CD4-positive, alpha-beta T cell (primary cell): ENCODE data around the gene FOCAD. TPM values are rescaled to one million over a fixed set of nuclear protein-coding genes. Genes with fewer than 3 reads are reported as not detected.
"Not testable (repeated sequence)": the region's sequence is repeated elsewhere in the genome, so short reads cannot be mapped to it uniquely, and the experiment has no call there.

Source experiments
- ATAC-seq: fragments of 200-7000 bp; cut with Tn5 transposase; one replicate; pipeline ENCODE4 v1.10.0; 2022; ENCODE audit warnings: mild to moderate bottlenecking; ENCODE audit not compliant: poor library complexity
- CTCF ChIA-PET: fragments of 350-600 bp; sonication (Branson Sonifier 250); formaldehyde crosslinking; loops from one replicate; lab custom pipeline; 2021; ENCODE audit warnings: antibody characterized with exemption, inconsistent platforms; lab: Charles Lee
- POLR2A ChIA-PET: fragments of 350-600 bp; sonication (Branson Sonifier 250); formaldehyde crosslinking; loops from one replicate; lab custom pipeline; 2021; ENCODE audit warnings: antibody characterized with exemption, inconsistent platforms; lab: Charles Lee
- DNase-seq, 14 experiments: peaks; one replicate each; pipeline ENCODE4 v3.0.0-alpha.2; 2013 to 2020; ENCODE audit warnings: mixed read lengths in 2 of 14
- H3K27ac ChIP-seq, 2 donors: one replicate each; pipeline versions ENCODE4 v1.5.1 to v1.7.0; 2013; ENCODE audit warnings: low read length in 2 of 2, low read depth in 1 of 2, mild to moderate bottlenecking in 1 of 2
- H3K27me3 ChIP-seq, 2 experiments: 1 replicate in 1 of 2; 2 replicates in 1 of 2; pipeline versions ENCODE4 v1.6.1 to v1.7.0; 2013; ENCODE audit warnings: low read length in 2 of 2, control low read depth in 1 of 2, mild to moderate bottlenecking in 1 of 2, moderate library complexity in 1 of 2; ENCODE audit not compliant: insufficient read depth in 2 of 2, control insufficient read depth in 1 of 2
- H3K36me3 ChIP-seq: one replicate; pipeline ENCODE4 v1.6.1; 2013; ENCODE audit warnings: low read length, control low read depth; ENCODE audit not compliant: insufficient read depth
- H3K4me1 ChIP-seq: one replicate; pipeline ENCODE4 v1.6.1; 2013; ENCODE audit warnings: low read length, control low read depth; ENCODE audit not compliant: insufficient read depth
- H3K4me3 ChIP-seq: one replicate; pipeline ENCODE4 v1.5.1; 2013; ENCODE audit warnings: mild to moderate bottlenecking, low read length, moderate library complexity
- H3K9me3 ChIP-seq, 2 experiments: 1 replicate in 1 of 2; 2 replicates in 1 of 2; pipeline versions ENCODE4 v1.6.1 to v1.7.0; 2013; ENCODE audit warnings: low read length in 2 of 2, mild to moderate bottlenecking in 2 of 2, control low read depth in 1 of 2, moderate library complexity in 1 of 2; ENCODE audit not compliant: control insufficient read depth in 1 of 2, insufficient read depth in 1 of 2
- H3K27ac Mint-ChIP-seq: one replicate; pipeline ENCODE4 v1.8.0; 2020; ENCODE audit warnings: mixed read lengths
- H3K27me3 Mint-ChIP-seq: one replicate; pipeline ENCODE4 v1.8.0; 2021; ENCODE audit warnings: mixed read lengths
- H3K36me3 Mint-ChIP-seq: one replicate; pipeline ENCODE4 v1.8.0; 2021; ENCODE audit warnings: low read depth, mixed read lengths
- H3K4me1 Mint-ChIP-seq: one replicate; pipeline ENCODE4 v1.8.0; 2021; ENCODE audit warnings: low read depth, mixed read lengths
- H3K4me3 Mint-ChIP-seq: one replicate; pipeline ENCODE4 v1.8.0; 2020; ENCODE audit warnings: mild to moderate bottlenecking, mixed read lengths
- H3K9me3 Mint-ChIP-seq: one replicate; pipeline ENCODE4 v1.8.0; 2020; ENCODE audit warnings: mixed read lengths
- intact Hi-C, 2 experiments: fragments of 100-400 bp; cut with DNase I in 1 of 2; cut with micrococcal nuclease in 1 of 2; formaldehyde crosslinking; loops; one replicate each; pipeline versions ENCODE4 v1.15.1 to v1.9.0; 2023 to 2025; cut with DNase I, micrococcal nuclease
- total RNA-seq, 174 experiments: library from RNA in 2 of 174; stranded (reverse) in 2 of 174; gene quantifications; one replicate each; pipeline ENCODE4 v1.2.3 and lab custom pipeline; 2021 to 2026
- TF ChIP-seq, protein P1 (sequence below): fragments of 200-600 bp; IDR thresholded peaks from one replicate; pipeline ENCODE4 v1.8.0; 2022; ENCODE audit warnings: antibody characterized with exemption, mild to moderate bottlenecking

FOCAD gene
- total RNA-seq, 2 experiments from 2014 or later: 12.4 to 14.1 TPM

DNA sequence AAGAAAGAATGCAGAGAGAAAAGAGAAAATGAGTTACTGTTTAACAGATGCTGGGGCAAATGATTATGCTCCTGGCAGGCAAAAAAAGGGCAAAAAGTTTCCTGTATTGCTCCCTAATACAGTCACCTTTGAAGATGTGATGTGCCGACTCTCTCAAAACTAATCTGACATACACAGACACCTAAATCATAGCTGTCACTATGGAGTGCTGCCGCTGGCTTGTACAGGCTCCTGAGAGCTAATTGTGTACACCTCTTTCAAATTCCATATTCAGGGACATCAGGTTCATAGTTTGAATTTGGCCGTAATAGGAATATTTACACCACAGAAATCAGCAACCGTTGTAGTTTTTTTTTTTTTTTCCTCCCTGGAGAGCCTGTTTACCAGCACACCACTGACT is 12.4 kb upstream of the FOCAD start:
- Mint-ChIP-seq H3K36me3 (no peaks in the 10 kb centered on the region), H3K9me3 (no peaks in the 10 kb centered on the region), H3K4me1 (no peaks in the 10 kb centered on the region), H3K27ac (no peak overlapping the region), H3K27me3 (no peaks in the 10 kb centered on the region), H3K4me3 (no peak overlapping the region)
- Histone ChIP-seq H3K27me3 (no peaks in the 10 kb centered on the region), H3K4me3 (no peak overlapping the region), H3K27ac (no peak overlapping the region), H3K4me1 (no peaks in the 10 kb centered on the region), H3K9me3 (no peaks in the 10 kb centered on the region), H3K36me3 (peaks cover 3% of the 10 kb centered on the region)
- TF ChIP-seq, protein P1, sequence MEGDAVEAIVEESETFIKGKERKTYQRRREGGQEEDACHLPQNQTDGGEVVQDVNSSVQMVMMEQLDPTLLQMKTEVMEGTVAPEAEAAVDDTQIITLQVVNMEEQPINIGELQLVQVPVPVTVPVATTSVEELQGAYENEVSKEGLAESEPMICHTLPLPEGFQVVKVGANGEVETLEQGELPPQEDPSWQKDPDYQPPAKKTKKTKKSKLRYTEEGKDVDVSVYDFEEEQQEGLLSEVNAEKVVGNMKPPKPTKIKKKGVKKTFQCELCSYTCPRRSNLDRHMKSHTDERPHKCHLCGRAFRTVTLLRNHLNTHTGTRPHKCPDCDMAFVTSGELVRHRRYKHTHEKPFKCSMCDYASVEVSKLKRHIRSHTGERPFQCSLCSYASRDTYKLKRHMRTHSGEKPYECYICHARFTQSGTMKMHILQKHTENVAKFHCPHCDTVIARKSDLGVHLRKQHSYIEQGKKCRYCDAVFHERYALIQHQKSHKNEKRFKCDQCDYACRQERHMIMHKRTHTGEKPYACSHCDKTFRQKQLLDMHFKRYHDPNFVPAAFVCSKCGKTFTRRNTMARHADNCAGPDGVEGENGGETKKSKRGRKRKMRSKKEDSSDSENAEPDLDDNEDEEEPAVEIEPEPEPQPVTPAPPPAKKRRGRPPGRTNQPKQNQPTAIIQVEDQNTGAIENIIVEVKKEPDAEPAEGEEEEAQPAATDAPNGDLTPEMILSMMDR: no peak
- POLR2A ChIA-PET: interaction anchor here (1.0 kb wide), 1 partner anchor 13 kb away, joined by 3 read pairs; the partner anchor contains the start of gene FOCAD
- ATAC-seq (no peak), DNase-seq (no peak)
- CTCF ChIA-PET: no interaction called here
- intact Hi-C loops: no loop called here

DNA sequence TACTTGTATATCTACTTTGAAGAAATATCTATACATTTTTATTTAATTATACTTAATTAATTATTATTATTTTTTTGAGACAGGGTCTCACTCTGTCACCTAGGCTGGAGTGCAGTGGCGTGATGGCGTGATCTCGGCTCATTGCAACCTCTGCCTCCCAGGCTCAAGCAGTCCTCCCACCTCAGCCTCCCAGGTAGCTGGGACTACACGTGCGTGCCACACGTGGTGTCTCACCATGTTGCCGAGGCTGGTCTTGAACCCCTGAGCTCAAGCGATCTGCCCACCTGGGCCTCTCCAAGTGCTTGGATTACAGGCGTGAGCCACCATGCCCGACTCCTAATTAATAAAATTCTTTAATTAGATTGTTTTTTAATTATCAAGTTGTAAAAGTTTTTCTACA is 10.5 kb upstream of the FOCAD start:
- H3K27ac ChIP-seq, intact Hi-C loops, H3K36me3 Mint-ChIP-seq, ATAC-seq, H3K27ac Mint-ChIP-seq, H3K4me1 ChIP-seq, H3K36me3 ChIP-seq, H3K9me3 Mint-ChIP-seq, H3K4me3 Mint-ChIP-seq, H3K27me3 Mint-ChIP-seq, H3K4me3 ChIP-seq, DNase-seq, H3K9me3 ChIP-seq, H3K4me1 Mint-ChIP-seq, H3K27me3 ChIP-seq: not testable (repeated sequence)
- CTCF ChIA-PET: interaction anchor here (0.6 to 1.2 kb wide), 2 partner anchors 10 to 148 kb away, joined by 3 read pairs; no protein-coding TSS in a partner anchor
- POLR2A ChIA-PET: interaction anchor here (0.6 to 2.2 kb wide), 4 partner anchors 10 to 626 kb away, joined by 3 to 6 read pairs (median 4); partner anchors contain the start of gene FOCAD

DNA sequence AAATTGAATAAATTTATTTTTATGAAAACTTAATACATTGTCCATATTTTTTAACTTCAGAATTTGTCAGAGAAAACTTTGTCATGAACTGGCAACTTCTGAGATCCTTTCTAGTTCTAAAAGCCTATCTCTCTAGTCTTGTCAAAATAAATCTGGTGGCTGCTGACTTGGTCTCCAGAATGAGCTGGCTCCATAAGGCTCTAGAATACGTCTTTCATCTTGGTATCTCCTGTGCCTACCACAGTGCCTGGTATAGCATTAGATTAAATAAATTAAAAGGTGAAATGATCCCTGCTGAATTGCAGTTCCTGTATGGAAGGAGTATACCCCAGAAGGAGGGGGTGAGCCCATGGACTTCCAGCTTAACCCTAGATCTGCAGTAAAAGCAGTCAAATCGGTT is 2.6 kb upstream of the FOCAD start:
- H3K27ac Mint-ChIP-seq: no peak overlapping the region
- H3K27me3 Mint-ChIP-seq: no peaks in the 10 kb centered on the region
- CTCF ChIA-PET: no interaction called here

More for the DNA sequence above, 2.6 kb upstream of the FOCAD start:
- Histone ChIP-seq H3K9me3 (no peaks in the 10 kb centered on the region), H3K27me3 (no peaks in the 10 kb centered on the region), H3K4me1 (peaks cover 18% of the 10 kb centered on the region), H3K27ac (no peak overlapping the region), H3K36me3 (no peaks in the 10 kb centered on the region), H3K4me3 (no peak overlapping the region)
- peaks cover 19% of the 10 kb centered on the region for H3K4me1 Mint-ChIP-seq
- POLR2A ChIA-PET: no interaction called here
- no peak overlapping the region for H3K4me3 Mint-ChIP-seq
- TF ChIP-seq, protein P1: no peak
- no peaks in the 10 kb centered on the region for H3K36me3 Mint-ChIP-seq
- no peak for DNase-seq
- no peaks in the 10 kb centered on the region for H3K9me3 Mint-ChIP-seq
- intact Hi-C loops: loop anchor here (5.0 to 10.0 kb wide), 2 partner anchors 39 to 127 kb away; no protein-coding TSS in a partner anchor
- ATAC-seq: no peak
